Natural killer cell (primary cell): ENCODE results near the gene DNAJB11. TPM values are rescaled to one million over a fixed set of nuclear protein-coding genes. Genes with fewer than 3 reads are reported as not detected.
"Not testable (repeated sequence)": the region's sequence is repeated elsewhere in the genome, so short reads cannot be mapped to it uniquely, and the experiment has no call there.

ENCODE experiments used
- ATAC-seq, 3 donors: fragments of 150-1000 bp in 2 of 3; fragments of 200-7000 bp in 1 of 3; cut with Tn5 transposase; 1 replicate in 1 of 3; 2 replicates in 2 of 3; pipeline ENCODE4 v1.10.0; 2021; ENCODE audit warnings: mild to moderate bottlenecking in 2 of 3, moderate library complexity in 2 of 3
- DNase-seq, 2 donors: peaks; one replicate each; pipeline versions ENCODE4 v3.0.0 to v3.0.0-alpha.2; 2013 to 2021; ENCODE audit warnings: mixed read lengths in 1 of 2
- H3K27ac ChIP-seq: one replicate; pipeline ENCODE4 v1.5.1; 2013; ENCODE audit warnings: mild to moderate bottlenecking, low read length
- H3K27me3 ChIP-seq: one replicate; pipeline ENCODE4 v1.6.1; 2013; ENCODE audit warnings: low read length; ENCODE audit not compliant: control insufficient read depth, insufficient read depth
- H3K36me3 ChIP-seq: one replicate; pipeline ENCODE4 v1.6.1; 2013; ENCODE audit warnings: low read length; ENCODE audit not compliant: control insufficient read depth, insufficient read depth
- H3K4me1 ChIP-seq: one replicate; pipeline ENCODE4 v1.6.1; 2013; ENCODE audit warnings: low read length; ENCODE audit not compliant: control insufficient read depth, insufficient read depth
- H3K4me3 ChIP-seq: one replicate; pipeline ENCODE4 v1.5.1; 2013; ENCODE audit warnings: low read length
- H3K9me3 ChIP-seq: one replicate; pipeline ENCODE4 v1.6.1; 2013; ENCODE audit warnings: low read length; ENCODE audit not compliant: control insufficient read depth, insufficient read depth
- H3K27ac Mint-ChIP-seq, 2 donors: one replicate each; pipeline ENCODE4 v1.8.0; 2022; ENCODE audit warnings: mild to moderate bottlenecking in 2 of 2, mixed read lengths in 2 of 2, moderate library complexity in 1 of 2
- H3K27me3 Mint-ChIP-seq, 2 donors: one replicate each; pipeline ENCODE4 v1.8.0; 2022; ENCODE audit warnings: low read depth in 2 of 2, mixed read lengths in 2 of 2
- H3K36me3 Mint-ChIP-seq: one replicate; pipeline ENCODE4 v1.8.0; 2022; ENCODE audit warnings: mixed read lengths
- H3K4me1 Mint-ChIP-seq, 2 donors: one replicate each; pipeline ENCODE4 v1.8.0; 2022; ENCODE audit warnings: mixed read lengths in 2 of 2
- H3K4me3 Mint-ChIP-seq: one replicate; pipeline ENCODE4 v1.8.0; 2022; ENCODE audit warnings: mild to moderate bottlenecking, moderate library complexity, mixed read lengths
- H3K9me3 Mint-ChIP-seq, 2 donors: one replicate each; pipeline ENCODE4 v1.8.0; 2022; ENCODE audit warnings: mixed read lengths in 2 of 2
- WGBS: methylation state at CpG from one replicate; pipeline ENCODE4 v1.1.7; 2013; ENCODE audit warnings: missing lambda C conversion rate; ENCODE audit not compliant: insufficient coverage; 5-methylcytosine and 5-hydroxymethylcytosine counted together
- intact Hi-C: fragments of 100-400 bp; cut with micrococcal nuclease; formaldehyde crosslinking; loops from one replicate; pipeline ENCODE4 v1.14.2; 2022
- total RNA-seq, 4 donors: library from RNA; stranded (reverse); fragments of 120-200 nt in 1 of 4; gene quantifications; one replicate each; pipeline versions ENCODE4 v1.2.3 to v1.2.4, GENCODE V29; 2013 to 2022
- TF ChIP-seq, protein P1 (sequence below): fragments of 200-600 bp; IDR thresholded peaks from one replicate; pipeline ENCODE4 v1.8.0; 2022; ENCODE audit warnings: antibody characterized with exemption

Gene DNAJB11
- total RNA-seq, 3 donors from 2014 or later (not counting 1 experiment from before 2014, with no cell fraction given), result 85.9 to 112 (median 111) TPM

DNA sequence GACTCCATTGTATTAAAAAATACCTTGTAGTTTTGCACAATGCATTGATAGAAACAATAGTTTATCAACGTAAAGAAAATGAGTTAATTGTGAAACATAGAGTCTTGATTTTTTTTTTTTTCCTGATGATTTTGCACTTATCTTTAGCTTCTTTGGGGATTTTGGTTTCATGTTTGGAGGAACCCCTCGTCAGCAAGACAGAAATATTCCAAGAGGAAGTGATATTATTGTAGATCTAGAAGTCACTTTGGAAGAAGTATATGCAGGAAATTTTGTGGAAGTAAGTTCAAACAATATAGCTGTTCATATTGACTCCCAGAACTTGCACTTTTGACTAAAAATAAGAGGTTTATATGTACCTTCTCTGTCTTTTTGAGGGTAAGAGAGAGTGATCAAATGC, 7.0 kb downstream of the DNAJB11 start:
- TF ChIP-seq, protein P1, sequence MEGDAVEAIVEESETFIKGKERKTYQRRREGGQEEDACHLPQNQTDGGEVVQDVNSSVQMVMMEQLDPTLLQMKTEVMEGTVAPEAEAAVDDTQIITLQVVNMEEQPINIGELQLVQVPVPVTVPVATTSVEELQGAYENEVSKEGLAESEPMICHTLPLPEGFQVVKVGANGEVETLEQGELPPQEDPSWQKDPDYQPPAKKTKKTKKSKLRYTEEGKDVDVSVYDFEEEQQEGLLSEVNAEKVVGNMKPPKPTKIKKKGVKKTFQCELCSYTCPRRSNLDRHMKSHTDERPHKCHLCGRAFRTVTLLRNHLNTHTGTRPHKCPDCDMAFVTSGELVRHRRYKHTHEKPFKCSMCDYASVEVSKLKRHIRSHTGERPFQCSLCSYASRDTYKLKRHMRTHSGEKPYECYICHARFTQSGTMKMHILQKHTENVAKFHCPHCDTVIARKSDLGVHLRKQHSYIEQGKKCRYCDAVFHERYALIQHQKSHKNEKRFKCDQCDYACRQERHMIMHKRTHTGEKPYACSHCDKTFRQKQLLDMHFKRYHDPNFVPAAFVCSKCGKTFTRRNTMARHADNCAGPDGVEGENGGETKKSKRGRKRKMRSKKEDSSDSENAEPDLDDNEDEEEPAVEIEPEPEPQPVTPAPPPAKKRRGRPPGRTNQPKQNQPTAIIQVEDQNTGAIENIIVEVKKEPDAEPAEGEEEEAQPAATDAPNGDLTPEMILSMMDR, result no peak
- no peak overlapping the region for H3K4me3 Mint-ChIP-seq
- Histone ChIP-seq H3K27me3 (no peaks in the 10 kb centered on the region), H3K36me3 (peaks cover 93% of the 10 kb centered on the region), H3K27ac (no peak overlapping the region), H3K4me3 (no peak overlapping the region), H3K9me3 (no peaks in the 10 kb centered on the region), H3K4me1 (no peaks in the 10 kb centered on the region)
- H3K9me3 Mint-ChIP-seq, result no peaks in the 10 kb centered on the region
- no peak overlapping the region for H3K27ac Mint-ChIP-seq
- H3K27me3 Mint-ChIP-seq, result no peaks in the 10 kb centered on the region
- ATAC-seq, result no peak
- intact Hi-C loops, result loop anchor here (10.0 kb wide), 1 partner anchor 557 kb away; the partner anchor contains the start of gene RPL39L
- H3K4me1 Mint-ChIP-seq, result peaks cover 18 to 31% of the 10 kb centered on the region in 2 donors
- peaks cover 39% of the 10 kb centered on the region for H3K36me3 Mint-ChIP-seq
- 80% methylated on average over 2 of the region's 2 CpGs for WGBS
- DNase-seq, result no peak

DNA sequence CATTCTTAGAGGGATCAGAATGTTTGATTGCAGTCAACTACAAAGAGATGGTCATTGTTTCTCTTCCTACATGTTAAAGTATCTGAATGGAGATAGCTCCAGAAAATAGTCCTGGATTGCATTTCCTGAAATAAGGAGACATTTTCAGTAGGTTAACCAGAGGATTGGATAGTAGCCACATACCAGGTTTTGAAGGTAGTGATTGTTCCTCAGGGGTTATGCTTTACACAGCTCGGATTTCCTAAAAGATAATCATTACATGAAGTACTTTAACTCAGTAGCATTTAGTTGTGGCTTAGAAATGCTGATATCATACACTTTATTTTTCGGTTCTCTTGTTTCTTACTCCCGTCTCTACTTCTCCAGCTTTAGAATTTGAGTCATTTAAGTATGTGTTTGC, 10.3 kb downstream of the DNAJB11 start:
- Mint-ChIP-seq H3K4me3 (no peak overlapping the region), H3K9me3 (no peaks in the 10 kb centered on the region), H3K36me3 (peaks cover 46% of the 10 kb centered on the region), H3K4me1 (peaks cover 9 to 12% of the 10 kb centered on the region in 2 donors), H3K27me3 (no peaks in the 10 kb centered on the region), H3K27ac (no peak overlapping the region)
- ATAC-seq (no peak), DNase-seq (no peak)
- no peak overlapping the region for H3K4me3 ChIP-seq
- 100% methylated on average over 2 of the region's 3 CpGs for WGBS
- no peaks in the 10 kb centered on the region for H3K9me3 ChIP-seq
- intact Hi-C loops, result no loop called here
- no peak overlapping the region for H3K27ac ChIP-seq
- TF ChIP-seq, protein P1, result no peak
- H3K27me3 ChIP-seq, result no peaks in the 10 kb centered on the region
- no peaks in the 10 kb centered on the region for H3K4me1 ChIP-seq
- H3K36me3 ChIP-seq, result peaks cover 97% of the 10 kb centered on the region

DNA sequence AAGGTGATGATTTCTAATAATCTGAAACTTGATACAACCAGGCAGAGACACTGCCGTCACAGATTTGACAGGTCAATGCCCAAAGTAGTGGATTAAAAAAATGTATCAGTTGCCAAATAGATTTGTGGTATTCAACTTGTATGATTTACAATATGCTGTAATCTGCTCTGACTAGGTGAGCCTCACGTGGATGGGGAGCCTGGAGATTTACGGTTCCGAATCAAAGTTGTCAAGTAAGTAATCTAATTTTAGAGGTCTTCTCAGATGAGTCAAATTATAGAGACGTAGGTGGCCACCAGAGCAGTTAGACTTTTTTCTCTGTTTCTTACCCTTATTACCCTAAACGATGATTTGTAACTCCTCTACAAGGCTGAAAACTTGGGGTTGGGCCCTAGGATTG, 12.0 kb downstream of the DNAJB11 start:
- no peaks in the 10 kb centered on the region for H3K27me3 ChIP-seq
- WGBS, result 100% methylated on average over 6 of the region's 6 CpGs
- Mint-ChIP-seq H3K27me3 (no peaks in the 10 kb centered on the region), H3K4me3 (no peak overlapping the region), H3K36me3 (peaks cover 46% of the 10 kb centered on the region), H3K27ac (no peak overlapping the region), H3K9me3 (no peaks in the 10 kb centered on the region), H3K4me1 (peaks cover 8 to 12% of the 10 kb centered on the region in 2 donors)
- intact Hi-C loops, result no loop called here
- no peaks in the 10 kb centered on the region for H3K9me3 ChIP-seq
- no peak for DNase-seq
- H3K4me3 ChIP-seq, result no peak overlapping the region
- TF ChIP-seq, protein P1, result no peak
- no peak for ATAC-seq
- H3K36me3 ChIP-seq, result peaks cover 84% of the 10 kb centered on the region
- H3K27ac ChIP-seq, result no peak overlapping the region
- no peaks in the 10 kb centered on the region for H3K4me1 ChIP-seq

DNA sequence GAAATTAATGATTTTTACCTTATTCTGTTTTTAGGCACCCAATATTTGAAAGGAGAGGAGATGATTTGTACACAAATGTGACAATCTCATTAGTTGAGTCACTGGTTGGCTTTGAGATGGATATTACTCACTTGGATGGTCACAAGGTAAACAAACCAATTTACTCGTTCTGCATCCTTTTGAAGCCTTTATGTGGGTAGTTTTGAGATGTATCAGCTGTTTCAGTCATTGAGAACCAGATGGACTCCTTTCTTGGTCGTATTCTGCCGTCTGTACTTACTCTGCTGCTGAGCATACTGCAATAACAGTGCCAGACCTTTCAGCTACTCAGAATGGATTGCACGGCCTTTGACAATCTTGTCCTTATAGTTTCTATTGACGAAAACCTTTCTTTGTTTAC, 13.3 kb downstream of the DNAJB11 start:
- intact Hi-C loops, result no loop called here
- Histone ChIP-seq H3K27me3 (no peaks in the 10 kb centered on the region), H3K36me3 (peaks cover 71% of the 10 kb centered on the region), H3K9me3 (no peaks in the 10 kb centered on the region), H3K27ac (no peak overlapping the region), H3K4me1 (no peaks in the 10 kb centered on the region), H3K4me3 (no peak overlapping the region)
- DNase-seq, result no peak
- 97% methylated on average over 5 of the region's 5 CpGs for WGBS
- Mint-ChIP-seq H3K27me3 (no peaks in the 10 kb centered on the region), H3K36me3 (peaks cover 46% of the 10 kb centered on the region), H3K4me1 (peaks cover 5 to 6% of the 10 kb centered on the region in 2 donors), H3K27ac (no peak overlapping the region), H3K4me3 (no peak overlapping the region), H3K9me3 (no peaks in the 10 kb centered on the region)
- TF ChIP-seq, protein P1, result no peak
- ATAC-seq, result no peak

DNA sequence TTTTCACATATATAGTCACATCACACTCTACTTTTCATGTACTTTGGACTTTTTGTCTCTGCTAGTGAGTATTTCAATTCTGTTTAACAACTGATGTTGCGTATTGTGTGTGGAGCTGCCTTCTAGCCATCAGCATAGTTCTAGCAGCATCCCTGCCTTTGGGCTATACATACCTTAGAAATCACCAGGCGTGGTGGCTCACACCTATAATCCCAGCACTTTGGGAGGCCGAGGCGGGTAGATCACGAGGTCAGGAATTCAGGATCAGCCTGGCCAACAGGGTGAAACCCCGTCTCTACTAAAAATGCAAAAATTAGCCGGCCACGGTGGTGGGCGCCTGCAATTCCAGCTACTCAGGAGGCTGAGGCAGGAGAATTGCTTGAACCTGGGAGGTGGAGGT, 15.7 kb downstream of the DNAJB11 start:
- H3K9me3 Mint-ChIP-seq, H3K27me3 ChIP-seq, H3K27ac Mint-ChIP-seq, H3K4me3 Mint-ChIP-seq, H3K4me1 ChIP-seq, ATAC-seq, H3K27ac ChIP-seq, intact Hi-C loops, H3K27me3 Mint-ChIP-seq, DNase-seq, H3K9me3 ChIP-seq, H3K4me3 ChIP-seq, H3K4me1 Mint-ChIP-seq: not testable (repeated sequence)
- H3K36me3 ChIP-seq, result peaks cover 49% of the 10 kb centered on the region
- WGBS, result 97% methylated on average over 9 of the region's 9 CpGs
- H3K36me3 Mint-ChIP-seq, result peaks cover 28% of the 10 kb centered on the region
